Peyer's patch (tissue), 4 donors: Measurements from ENCODE around the gene SIRT5.

Experiments
- CTCF ChIP-seq, 6 experiments: fragments of 450-650 bp in 4 of 6; fragments of 200-600 bp in 2 of 6; sonication (generic) in 1 of 6; IDR thresholded peaks; one replicate each; pipeline ENCODE4 v1.5.1; 2017 to 2019; ENCODE audit warnings: antibody characterized with exemption in 6 of 6, mild to moderate bottlenecking in 3 of 6, moderate library complexity in 1 of 6
- POLR2A ChIP-seq, 2 donors: fragments of 450-650 bp; IDR thresholded peaks; one replicate each; pipeline ENCODE4 v1.5.1; 2017; ENCODE audit warnings: antibody characterized with exemption in 2 of 2, mild to moderate bottlenecking in 2 of 2, moderate library complexity in 2 of 2

GRCh38 chr6:13545885-13546284, 28.5 kb upstream of the SIRT5 start:
- no peak for TF ChIP-seq CTCF (IDR thresholded peaks at IDR 0.05)
- no peak for TF ChIP-seq POLR2A (IDR thresholded peaks at IDR 0.05)
